ENCODE results near the gene MAGEE1.

DNA sequence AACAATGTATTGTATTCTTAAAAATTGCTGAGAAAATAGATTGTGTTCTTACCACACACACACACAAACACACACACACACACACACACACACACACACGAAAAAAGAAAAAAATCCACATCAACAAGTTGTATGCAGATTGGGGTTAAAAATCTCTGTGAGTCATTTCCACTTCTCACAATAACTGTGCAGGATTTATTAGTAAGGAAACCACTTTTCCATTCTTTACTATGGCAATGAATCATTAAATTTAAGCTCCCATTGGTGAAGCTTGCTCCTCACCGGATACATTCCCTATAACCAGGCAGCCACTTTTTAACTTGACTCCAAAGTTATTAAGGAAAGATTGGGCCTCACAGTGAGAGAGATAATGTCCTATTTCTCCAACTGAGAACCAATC is 19.7 kb upstream of the MAGEE1 start:
- TF ChIP-seq EP300 (IDR thresholded peaks at IDR 0.05): no peak
- TF ChIP-seq, protein P1, sequence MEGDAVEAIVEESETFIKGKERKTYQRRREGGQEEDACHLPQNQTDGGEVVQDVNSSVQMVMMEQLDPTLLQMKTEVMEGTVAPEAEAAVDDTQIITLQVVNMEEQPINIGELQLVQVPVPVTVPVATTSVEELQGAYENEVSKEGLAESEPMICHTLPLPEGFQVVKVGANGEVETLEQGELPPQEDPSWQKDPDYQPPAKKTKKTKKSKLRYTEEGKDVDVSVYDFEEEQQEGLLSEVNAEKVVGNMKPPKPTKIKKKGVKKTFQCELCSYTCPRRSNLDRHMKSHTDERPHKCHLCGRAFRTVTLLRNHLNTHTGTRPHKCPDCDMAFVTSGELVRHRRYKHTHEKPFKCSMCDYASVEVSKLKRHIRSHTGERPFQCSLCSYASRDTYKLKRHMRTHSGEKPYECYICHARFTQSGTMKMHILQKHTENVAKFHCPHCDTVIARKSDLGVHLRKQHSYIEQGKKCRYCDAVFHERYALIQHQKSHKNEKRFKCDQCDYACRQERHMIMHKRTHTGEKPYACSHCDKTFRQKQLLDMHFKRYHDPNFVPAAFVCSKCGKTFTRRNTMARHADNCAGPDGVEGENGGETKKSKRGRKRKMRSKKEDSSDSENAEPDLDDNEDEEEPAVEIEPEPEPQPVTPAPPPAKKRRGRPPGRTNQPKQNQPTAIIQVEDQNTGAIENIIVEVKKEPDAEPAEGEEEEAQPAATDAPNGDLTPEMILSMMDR (IDR thresholded peaks at IDR 0.05): no peak

Data from upper lobe of left lung (tissue), 4 donors.